Parathyroid adenoma (tissue), 2 donors: ENCODE results near the gene MUC4.

Source experiments
- H2AFZ ChIP-seq: fragments of 300-600 bp; sonication (generic); one replicate; pipeline ENCODE4 v1.7.0; 2017; ENCODE audit warnings: antibody characterized with exemption, mild to moderate bottlenecking
- H3K27ac ChIP-seq: fragments of 300-600 bp; sonication (generic); one replicate; pipeline ENCODE4 v1.7.0; 2017
- H3K27me3 ChIP-seq: fragments of 300-600 bp; sonication (generic); one replicate; pipeline ENCODE4 v1.7.0; 2017; ENCODE audit warnings: low read length; ENCODE audit not compliant: control insufficient read depth, insufficient read depth
- H3K36me3 ChIP-seq: fragments of 300-600 bp; sonication (generic); one replicate; pipeline ENCODE4 v1.7.0; 2017; ENCODE audit warnings: low read length; ENCODE audit not compliant: control insufficient read depth, insufficient read depth
- H3K4me1 ChIP-seq: fragments of 300-600 bp; sonication (generic); one replicate; pipeline ENCODE4 v1.7.0; 2017; ENCODE audit warnings: control low read depth
- H3K4me2 ChIP-seq: fragments of 300-600 bp; sonication (generic); one replicate; pipeline ENCODE4 v1.7.0; 2017; ENCODE audit warnings: low read length
- H3K4me3 ChIP-seq: fragments of 300-600 bp; sonication (generic); one replicate; pipeline ENCODE4 v1.7.0; 2017; ENCODE audit warnings: low read depth, low read length
- H3K79me2 ChIP-seq: fragments of 300-600 bp; sonication (generic); one replicate; pipeline ENCODE4 v1.7.0; 2017; ENCODE audit warnings: control low read depth
- H3K9ac ChIP-seq: fragments of 300-600 bp; sonication (generic); one replicate; pipeline ENCODE4 v1.7.0; 2017; ENCODE audit warnings: mild to moderate bottlenecking
- H3K9me3 ChIP-seq: fragments of 300-600 bp; sonication (generic); one replicate; pipeline ENCODE4 v1.7.0; 2017; ENCODE audit warnings: low read length; ENCODE audit not compliant: control insufficient read depth
- CTCF ChIP-seq: fragments of 300-600 bp; sonication (generic); IDR thresholded peaks from one replicate; pipeline ENCODE4 v1.7.0; 2017; ENCODE audit warnings: antibody characterized with exemption, mild to moderate bottlenecking
- donor health status: primary hyperparathyroidism.

The MUC4 gene

GRCh38 chr3:195823280-195823679, 11.6 kb upstream of the MUC4 start:
- no peaks in the 10 kb centered on the region for H3K36me3 ChIP-seq
- H3K4me3 ChIP-seq: no peak overlapping the region
- no peaks in the 10 kb centered on the region for H3K79me2 ChIP-seq
- H3K9me3 ChIP-seq: no peaks in the 10 kb centered on the region
- H3K4me2 ChIP-seq: no peak overlapping the region
- no peak overlapping the region for H2AFZ ChIP-seq
- peaks cover 3% of the 10 kb centered on the region for H3K27me3 ChIP-seq
- H3K4me1 ChIP-seq: peaks cover 5% of the 10 kb centered on the region
- no peak overlapping the region for H3K27ac ChIP-seq
- no peak overlapping the region for H3K9ac ChIP-seq
- no peak for TF ChIP-seq CTCF

- no peaks in the 10 kb centered on the region for H3K79me2 ChIP-seq
- no peak overlapping the region for H3K4me3 ChIP-seq
- TF ChIP-seq CTCF: no peak
- peaks cover 3% of the 10 kb centered on the region for H3K27me3 ChIP-seq
- no peak overlapping the region for H3K9ac ChIP-seq
- no peaks in the 10 kb centered on the region for H3K36me3 ChIP-seq
- H3K9me3 ChIP-seq: no peaks in the 10 kb centered on the region
- peaks cover 5% of the 10 kb centered on the region for H3K4me1 ChIP-seq
- no peak overlapping the region for H3K4me2 ChIP-seq
- no peak overlapping the region for H2AFZ ChIP-seq
- H3K27ac ChIP-seq: no peak overlapping the region
Measured at GRCh38 chr3:195822131-195822696, 10.5 kb upstream of the MUC4 start.

- Histone ChIP-seq H3K27me3 (peaks cover 3% of the 10 kb centered on the region), H3K4me2 (no peak overlapping the region), H3K9ac (no peak overlapping the region), H3K27ac (no peak overlapping the region), H3K4me1 (peaks cover 5% of the 10 kb centered on the region), H3K9me3 (no peaks in the 10 kb centered on the region), H3K79me2 (no peaks in the 10 kb centered on the region), H3K36me3 (no peaks in the 10 kb centered on the region), H2AFZ (no peak overlapping the region), H3K4me3 (no peak overlapping the region)
- no peak for TF ChIP-seq CTCF
Measured at GRCh38 chr3:195821403-195822130, 9.8 kb upstream of the MUC4 start.

GRCh38 chr3:195820901-195821300, 9.2 kb upstream of the MUC4 start:
- H3K27ac ChIP-seq: no peak overlapping the region
- H3K4me2 ChIP-seq: no peak overlapping the region
- peaks cover 3% of the 10 kb centered on the region for H3K27me3 ChIP-seq
- no peaks in the 10 kb centered on the region for H3K79me2 ChIP-seq
- H3K9me3 ChIP-seq: no peaks in the 10 kb centered on the region
- no peak overlapping the region for H3K4me3 ChIP-seq
- no peak for TF ChIP-seq CTCF
- H3K4me1 ChIP-seq: peaks cover 5% of the 10 kb centered on the region
- no peak overlapping the region for H3K9ac ChIP-seq
- no peaks in the 10 kb centered on the region for H3K36me3 ChIP-seq
- no peak overlapping the region for H2AFZ ChIP-seq

GRCh38 chr3:195820186-195820585, 8.5 kb upstream of the MUC4 start:
- H3K27me3 ChIP-seq: peaks cover 3% of the 10 kb centered on the region

More at GRCh38 chr3:195820186-195820585, 8.5 kb upstream of the MUC4 start:
- no peak overlapping the region for H3K27ac ChIP-seq
- H3K79me2 ChIP-seq: no peaks in the 10 kb centered on the region
- no peak overlapping the region for H3K4me2 ChIP-seq
- no peak overlapping the region for H2AFZ ChIP-seq
- no peaks in the 10 kb centered on the region for H3K9me3 ChIP-seq
- H3K36me3 ChIP-seq: no peaks in the 10 kb centered on the region
- no peak overlapping the region for H3K4me3 ChIP-seq
- no peak for TF ChIP-seq CTCF
- H3K9ac ChIP-seq: no peak overlapping the region
- peaks cover 5% of the 10 kb centered on the region for H3K4me1 ChIP-seq
